SW480 (cell line): ENCODE results near the gene MYEOV.

Experiments
- DNase-seq: peaks from one replicate; pipeline ENCODE4 v3.0.0-alpha.2; 2016; ENCODE audit warnings: low spot score

The MYEOV gene

GRCh38 chr11:69317401-69318092 lies 23.6 kb downstream of the MYEOV start:
- no peak for DNase-seq

GRCh38 chr11:69318093-69318420 lies 24.1 kb downstream of the MYEOV start:
- DNase-seq, result no peak

GRCh38 chr11:69319255-69320106 lies 25.5 kb downstream of the MYEOV start:
- no peak for DNase-seq

GRCh38 chr11:69320326-69320725 lies 26.4 kb downstream of the MYEOV start:
- DNase-seq, result no peak

- no peak for DNase-seq
These were observed 27.1 kb downstream of the MYEOV start for GRCh38 chr11:69320756-69321741.

GRCh38 chr11:69321877-69322361 lies 28.0 kb downstream of the MYEOV start:
- DNase-seq, result no peak

- DNase-seq, result no peak
These were observed 31.5 kb downstream of the MYEOV start for GRCh38 chr11:69325446-69325845.

- DNase-seq, result no peak
These were observed 32.8 kb downstream of the MYEOV start for GRCh38 chr11:69326622-69327219.

- no peak for DNase-seq
These were observed 33.8 kb downstream of the MYEOV start for GRCh38 chr11:69327741-69328191.

- no peak for DNase-seq
These were observed 34.3 kb downstream of the MYEOV start for GRCh38 chr11:69328231-69328630.

- no peak for DNase-seq
These were observed 35.6 kb downstream of the MYEOV start for GRCh38 chr11:69329581-69329980.

- DNase-seq, result no peak
These were observed 36.4 kb downstream of the MYEOV start for GRCh38 chr11:69330330-69330729.

GRCh38 chr11:69333149-69333710 lies 39.3 kb downstream of the MYEOV start:
- DNase-seq, result no peak

GRCh38 chr11:69333879-69334278 lies 39.9 kb downstream of the MYEOV start:
- DNase-seq, result no peak

GRCh38 chr11:69335007-69335780 lies 41.2 kb downstream of the MYEOV start:
- DNase-seq, result no peak

GRCh38 chr11:69335781-69336405 lies 41.9 kb downstream of the MYEOV start:
- peak; percentile 91 for DNase-seq

GRCh38 chr11:69337211-69337721 lies 43.3 kb downstream of the MYEOV start:
- peak; percentile 60 for DNase-seq

GRCh38 chr11:69339041-69339733 lies 45.2 kb downstream of the MYEOV start:
- no peak for DNase-seq

GRCh38 chr11:69339983-69340565 lies 46.1 kb downstream of the MYEOV start:
- DNase-seq, result no peak
